ENCODE measurements around the gene ARSA. TPM values are rescaled to one million over a fixed set of nuclear protein-coding genes. Genes with fewer than 3 reads are reported as not detected.
"Not testable (repeated sequence)": the region's sequence is repeated elsewhere in the genome, so short reads cannot be mapped to it uniquely, and the experiment has no call there.

Gene ARSA
- total RNA-seq, 4 donors from 2014 or later: 37.0 to 51.3 (median 42.2) TPM

GRCh38 chr22:50653256-50653655 lies 25.3 kb upstream of the ARSA start:
- Histone ChIP-seq H3K4me3 (no peak overlapping the region), H3K27me3 (peaks cover 29% of the 10 kb centered on the region), H3K4me1 (no peaks in the 10 kb centered on the region), H3K36me3 (no peaks in the 10 kb centered on the region), H3K9me3 (no peaks in the 10 kb centered on the region), H3K27ac (no peak overlapping the region)
- no peak for DNase-seq (ENCODE audit: low spot score in 2 of 2)
- TF ChIP-seq POLR2AphosphoS5 (IDR thresholded peaks at IDR 0.05) (no peak), POLR2A (IDR thresholded peaks at IDR 0.05) (no peak), CTCF (IDR thresholded peaks at IDR 0.05) (no peak), EP300 (IDR thresholded peaks at IDR 0.05) (no peak)
- WGBS: 86% methylated on average over 10 of the region's 10 CpGs

GRCh38 chr22:50643821-50644101 lies 15.8 kb upstream of the ARSA start:
- Histone ChIP-seq H3K27me3 (peaks cover 47% of the 10 kb centered on the region), H3K4me1 (peaks cover 13% of the 10 kb centered on the region)
- not testable (repeated sequence) for H3K4me3 ChIP-seq, H3K27ac ChIP-seq, H3K36me3 ChIP-seq, H3K9me3 ChIP-seq
- peak in 1 of 2 donors; percentile 34 for DNase-seq (ENCODE audit: low spot score in 2 of 2)
- WGBS: 50% methylated on average over 3 of the region's 3 CpGs

- H3K4me3 ChIP-seq, H3K27ac ChIP-seq, H3K36me3 ChIP-seq, H3K9me3 ChIP-seq: not testable (repeated sequence)
- peak in 1 of 2 donors; percentile 50 for DNase-seq (ENCODE audit: low spot score in 2 of 2)
- H3K27me3 ChIP-seq: peaks cover 47% of the 10 kb centered on the region
- 87% methylated on average over 16 of the region's 17 CpGs for WGBS
- peaks cover 13% of the 10 kb centered on the region for H3K4me1 ChIP-seq
Measured at GRCh38 chr22:50643021-50643820, 15.3 kb upstream of the ARSA start.

- 34% methylated on average over 2 of the region's 17 CpGs for WGBS
- peak in 1 of 2 donors; percentile 69 for DNase-seq (ENCODE audit: low spot score in 2 of 2)
- no peak for TF ChIP-seq POLR2A (IDR thresholded peaks at IDR 0.05)
- TF ChIP-seq POLR2AphosphoS5 (IDR thresholded peaks at IDR 0.05): no peak
- no peak for TF ChIP-seq EP300 (IDR thresholded peaks at IDR 0.05)
- no peak for TF ChIP-seq CTCF (IDR thresholded peaks at IDR 0.05)
- Histone ChIP-seq H3K27ac (no peak overlapping the region), H3K27me3 (peaks cover 47% of the 10 kb centered on the region), H3K4me3 (no peak overlapping the region), H3K36me3 (no peaks in the 10 kb centered on the region), H3K4me1 (peaks cover 13% of the 10 kb centered on the region), H3K9me3 (no peaks in the 10 kb centered on the region)
Measured at GRCh38 chr22:50641696-50642607, 14.0 kb upstream of the ARSA start.

- peaks cover 13% of the 10 kb centered on the region for H3K4me1 ChIP-seq
- H3K9me3 ChIP-seq: no peaks in the 10 kb centered on the region
- H3K27me3 ChIP-seq: peaks cover 43% of the 10 kb centered on the region
- no peaks in the 10 kb centered on the region for H3K36me3 ChIP-seq
- TF ChIP-seq POLR2A (IDR thresholded peaks at IDR 0.05): no peak
- TF ChIP-seq CTCF (IDR thresholded peaks at IDR 0.05): no peak
- TF ChIP-seq EP300 (IDR thresholded peaks at IDR 0.05): no peak
- no peak for TF ChIP-seq POLR2AphosphoS5 (IDR thresholded peaks at IDR 0.05)
- H3K4me3 ChIP-seq: no peak overlapping the region
- DNase-seq (ENCODE audit: low spot score in 2 of 2): peak in 1 of 2 donors; percentile 72
- WGBS: 74% methylated on average over 13 of the region's 15 CpGs
- H3K27ac ChIP-seq: peak overlapping the region; percentile 4
Measured at GRCh38 chr22:50640857-50641647, 13.1 kb upstream of the ARSA start.

- Histone ChIP-seq H3K4me1 (peaks cover 13% of the 10 kb centered on the region), H3K27me3 (peaks cover 35% of the 10 kb centered on the region)
- DNase-seq (ENCODE audit: low spot score in 2 of 2): peak in 1 of 2 donors; percentile 11
- H3K27ac ChIP-seq, H3K36me3 ChIP-seq, H3K4me3 ChIP-seq, H3K9me3 ChIP-seq: not testable (repeated sequence)
- WGBS: 94% methylated on average over 12 of the region's 12 CpGs
Measured at GRCh38 chr22:50640296-50640695, 12.3 kb upstream of the ARSA start.
